ENCODE data around the gene NFILZ.

The NFILZ gene

DNA sequence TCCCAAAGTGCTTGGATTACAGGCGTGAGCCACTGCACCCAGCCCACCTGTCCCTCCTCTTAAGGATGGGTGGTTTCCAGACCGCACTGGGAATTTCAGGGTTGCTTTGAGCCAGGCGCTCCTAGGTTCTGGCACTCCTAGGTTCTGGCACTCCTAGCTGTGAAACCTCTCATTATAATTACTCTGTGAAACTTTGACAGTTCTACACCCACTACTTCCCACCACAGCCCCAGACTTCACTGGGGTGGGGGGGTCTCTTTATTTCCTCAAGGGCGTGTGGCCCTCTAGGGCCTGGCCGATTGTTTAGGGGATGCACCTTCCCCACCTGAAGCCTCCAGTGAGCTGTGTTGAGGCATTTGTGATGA lies 17.6 kb upstream of the NFILZ start:
- TF ChIP-seq, protein P1, sequence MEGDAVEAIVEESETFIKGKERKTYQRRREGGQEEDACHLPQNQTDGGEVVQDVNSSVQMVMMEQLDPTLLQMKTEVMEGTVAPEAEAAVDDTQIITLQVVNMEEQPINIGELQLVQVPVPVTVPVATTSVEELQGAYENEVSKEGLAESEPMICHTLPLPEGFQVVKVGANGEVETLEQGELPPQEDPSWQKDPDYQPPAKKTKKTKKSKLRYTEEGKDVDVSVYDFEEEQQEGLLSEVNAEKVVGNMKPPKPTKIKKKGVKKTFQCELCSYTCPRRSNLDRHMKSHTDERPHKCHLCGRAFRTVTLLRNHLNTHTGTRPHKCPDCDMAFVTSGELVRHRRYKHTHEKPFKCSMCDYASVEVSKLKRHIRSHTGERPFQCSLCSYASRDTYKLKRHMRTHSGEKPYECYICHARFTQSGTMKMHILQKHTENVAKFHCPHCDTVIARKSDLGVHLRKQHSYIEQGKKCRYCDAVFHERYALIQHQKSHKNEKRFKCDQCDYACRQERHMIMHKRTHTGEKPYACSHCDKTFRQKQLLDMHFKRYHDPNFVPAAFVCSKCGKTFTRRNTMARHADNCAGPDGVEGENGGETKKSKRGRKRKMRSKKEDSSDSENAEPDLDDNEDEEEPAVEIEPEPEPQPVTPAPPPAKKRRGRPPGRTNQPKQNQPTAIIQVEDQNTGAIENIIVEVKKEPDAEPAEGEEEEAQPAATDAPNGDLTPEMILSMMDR (IDR thresholded peaks at IDR 0.05; ENCODE audit: borderline replicate concordance, extremely low read depth, low read length, poor library complexity, severe bottlenecking), result no peak
- no peak for TF ChIP-seq EZH2 (IDR thresholded peaks at IDR 0.05; ENCODE audit: borderline replicate concordance, low read depth, low read length, severe bottlenecking)
- H3K36me3 ChIP-seq (ENCODE audit: insufficient read depth, low read length), result no peaks in the 10 kb centered on the region
- H3K9ac ChIP-seq (ENCODE audit: low read depth, low read length), result no peak overlapping the region
- H3K27me3 ChIP-seq (ENCODE audit: insufficient read depth, low read length, poor library complexity), result no peaks in the 10 kb centered on the region
- H3K4me2 ChIP-seq (ENCODE audit: insufficient read depth, low read length), result no peak overlapping the region
- no peaks in the 10 kb centered on the region for H3K79me2 ChIP-seq (ENCODE audit: insufficient read depth, low read length)
- no peaks in the 10 kb centered on the region for H4K20me1 ChIP-seq (ENCODE audit: insufficient read depth, low read length)
- no peak overlapping the region for H3K4me3 ChIP-seq (ENCODE audit: low read depth in 1 of 2, low read length in 2 of 2)
- H3K4me1 ChIP-seq (ENCODE audit: insufficient read depth, low read length), result peaks cover 15% of the 10 kb centered on the region
- DNase-seq (no peak), ATAC-seq (ENCODE audit: insufficient read depth, low read depth) (no peak)
- H3K9me3 ChIP-seq (ENCODE audit: insufficient read depth, low read length, severe bottlenecking), result no peaks in the 10 kb centered on the region
- H3K27ac ChIP-seq (ENCODE audit: low read length), result no peak overlapping the region
- no peak overlapping the region for H2AFZ ChIP-seq (ENCODE audit: low read depth, low read length)

DNA sequence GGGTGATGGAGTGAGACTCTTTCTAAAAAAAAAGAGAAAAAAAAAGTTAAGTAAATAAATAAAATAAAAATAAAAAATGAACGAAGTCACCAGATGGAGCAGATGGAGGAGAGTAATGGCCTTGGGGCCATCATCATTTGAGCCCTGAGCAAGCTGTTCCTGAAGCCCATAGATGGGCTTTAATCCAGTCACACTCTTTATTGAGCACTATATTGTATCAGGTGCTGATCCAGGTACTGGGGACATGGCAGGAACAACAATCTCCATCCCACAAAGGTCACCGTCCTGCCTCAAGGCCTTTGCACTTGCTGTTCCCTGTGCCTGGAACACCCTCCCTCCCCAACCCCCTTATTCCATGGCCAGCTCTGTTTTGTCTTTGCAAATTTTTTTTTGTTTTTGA lies 16.0 kb upstream of the NFILZ start:
- Histone ChIP-seq H4K20me1 (ENCODE audit: insufficient read depth, low read length) (no peaks in the 10 kb centered on the region), H2AFZ (ENCODE audit: low read depth, low read length) (no peak overlapping the region), H3K9ac (ENCODE audit: low read depth, low read length) (no peak overlapping the region), H3K4me1 (ENCODE audit: insufficient read depth, low read length) (peaks cover 10% of the 10 kb centered on the region), H3K36me3 (ENCODE audit: insufficient read depth, low read length) (no peaks in the 10 kb centered on the region), H3K9me3 (ENCODE audit: insufficient read depth, low read length, severe bottlenecking) (no peaks in the 10 kb centered on the region), H3K4me2 (ENCODE audit: insufficient read depth, low read length) (no peak overlapping the region), H3K27ac (ENCODE audit: low read length) (no peak overlapping the region), H3K27me3 (ENCODE audit: insufficient read depth, low read length, poor library complexity) (no peaks in the 10 kb centered on the region), H3K79me2 (ENCODE audit: insufficient read depth, low read length) (no peaks in the 10 kb centered on the region), H3K4me3 (ENCODE audit: low read depth in 1 of 2, low read length in 2 of 2) (no peak overlapping the region)
- DNase-seq (no peak), ATAC-seq (ENCODE audit: insufficient read depth, low read depth) (no peak)
- no peak for TF ChIP-seq EZH2 (IDR thresholded peaks at IDR 0.05; ENCODE audit: borderline replicate concordance, low read depth, low read length, severe bottlenecking)
- TF ChIP-seq, protein P1 (IDR thresholded peaks at IDR 0.05; ENCODE audit: borderline replicate concordance, extremely low read depth, low read length, poor library complexity, severe bottlenecking), result no peak

DNA sequence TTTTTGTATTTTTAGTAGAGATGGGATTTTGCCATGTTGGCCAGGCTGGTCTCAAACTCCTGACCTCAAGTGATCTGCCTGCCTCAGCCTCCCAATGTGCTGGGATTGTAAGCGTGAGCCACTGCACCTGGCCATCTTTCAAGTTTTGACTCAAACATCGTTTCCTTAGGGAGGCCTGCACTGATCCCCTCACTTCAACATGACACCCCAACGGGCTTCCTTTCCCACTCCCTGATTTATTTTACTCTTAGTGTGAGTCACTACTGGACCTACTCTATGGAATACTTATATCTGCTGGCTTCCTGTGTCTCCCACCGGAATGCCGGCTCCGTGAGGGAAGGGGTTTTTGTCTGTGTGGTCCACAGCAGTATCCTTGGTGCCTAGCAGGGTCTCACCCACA lies 15.4 kb upstream of the NFILZ start:
- ATAC-seq (ENCODE audit: insufficient read depth, low read depth), result no peak
- no peak for DNase-seq
- Histone ChIP-seq H3K27ac (ENCODE audit: low read length) (no peak overlapping the region), H2AFZ (ENCODE audit: low read depth, low read length) (no peak overlapping the region), H3K79me2 (ENCODE audit: insufficient read depth, low read length) (no peaks in the 10 kb centered on the region), H3K9me3 (ENCODE audit: insufficient read depth, low read length, severe bottlenecking) (no peaks in the 10 kb centered on the region), H3K36me3 (ENCODE audit: insufficient read depth, low read length) (no peaks in the 10 kb centered on the region), H3K4me1 (ENCODE audit: insufficient read depth, low read length) (peaks cover 4% of the 10 kb centered on the region), H3K27me3 (ENCODE audit: insufficient read depth, low read length, poor library complexity) (no peaks in the 10 kb centered on the region), H4K20me1 (ENCODE audit: insufficient read depth, low read length) (no peaks in the 10 kb centered on the region), H3K4me2 (ENCODE audit: insufficient read depth, low read length) (no peak overlapping the region), H3K9ac (ENCODE audit: low read depth, low read length) (no peak overlapping the region), H3K4me3 (ENCODE audit: low read depth in 1 of 2, low read length in 2 of 2) (no peak overlapping the region)
- no peak for TF ChIP-seq EZH2 (IDR thresholded peaks at IDR 0.05; ENCODE audit: borderline replicate concordance, low read depth, low read length, severe bottlenecking)
- TF ChIP-seq, protein P1 (IDR thresholded peaks at IDR 0.05; ENCODE audit: borderline replicate concordance, extremely low read depth, low read length, poor library complexity, severe bottlenecking), result no peak

All from DND-41 (cell line).